ENCODE measurements around the gene PGC. TPM values are rescaled to one million over a fixed set of nuclear protein-coding genes. Genes with fewer than 3 reads are reported as not detected.

The PGC gene
- total RNA-seq, 3 donors from 2014 or later = not detected

DNA sequence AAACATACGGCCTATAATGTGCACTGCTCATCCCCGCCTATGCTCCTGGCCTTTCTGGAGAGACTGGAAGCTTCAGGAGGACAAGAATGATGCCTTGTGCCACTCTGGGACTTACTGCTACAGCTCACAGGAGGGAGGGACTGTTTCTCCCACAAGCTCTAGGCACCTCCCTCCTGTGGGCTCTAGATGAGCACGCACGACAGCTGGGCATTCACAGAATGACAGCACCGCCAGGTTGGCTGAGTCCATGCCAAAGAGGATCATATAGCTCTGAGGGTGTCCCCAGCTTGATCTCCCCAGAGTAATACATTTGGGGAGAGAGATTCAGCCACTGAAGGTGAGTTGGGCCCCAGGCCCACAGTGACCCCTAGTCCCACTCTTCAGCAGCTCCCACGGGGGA, 10.1 kb upstream of the PGC start:
- no peaks in the 10 kb centered on the region for H3K9me3 ChIP-seq
- H3K4me1 ChIP-seq (ENCODE audit: low read depth) = no peaks in the 10 kb centered on the region
- no peaks in the 10 kb centered on the region for H3K36me3 ChIP-seq (ENCODE audit: low read depth)
- intact Hi-C loops (cut with DNase I, micrococcal nuclease) = no loop called here
- peak in 1 of 3 donors; percentile 7 for DNase-seq
- TF ChIP-seq CTCF (IDR thresholded peaks at IDR 0.05) = no peak
- no peak for ATAC-seq
- H3K4me3 ChIP-seq = no peak overlapping the region

DNA sequence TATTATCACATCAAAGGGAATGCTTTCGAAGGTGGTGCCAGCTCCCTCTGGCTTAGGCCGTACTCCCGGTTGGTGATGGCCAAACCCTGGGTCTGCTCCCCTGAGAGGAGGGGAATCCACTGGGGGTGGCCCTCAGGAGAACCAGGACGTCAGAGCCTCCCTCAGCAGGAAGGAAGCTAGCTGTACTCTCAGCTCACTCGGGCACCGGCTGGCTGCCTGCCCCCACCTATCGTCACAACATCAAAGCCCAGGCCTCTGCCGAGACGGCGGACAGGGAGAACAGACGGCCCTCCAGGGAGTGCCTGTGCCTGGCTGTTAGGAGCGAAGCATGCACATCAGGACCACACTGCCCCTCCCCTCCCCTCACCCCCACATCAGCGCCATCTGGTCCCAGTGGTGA, 9.2 kb upstream of the PGC start:
- DNase-seq (peak in 1 of 3 donors; percentile 16), ATAC-seq (no peak)
- H3K9me3 ChIP-seq = no peaks in the 10 kb centered on the region
- H3K4me3 ChIP-seq = no peak overlapping the region
- TF ChIP-seq CTCF (IDR thresholded peaks at IDR 0.05) = no peak
- no peaks in the 10 kb centered on the region for H3K36me3 ChIP-seq (ENCODE audit: low read depth)
- no peaks in the 10 kb centered on the region for H3K4me1 ChIP-seq (ENCODE audit: low read depth)
- intact Hi-C loops (cut with DNase I, micrococcal nuclease) = no loop called here

- Histone ChIP-seq H3K36me3 (ENCODE audit: low read depth) (no peaks in the 10 kb centered on the region), H3K4me3 (no peak overlapping the region), H3K4me1 (ENCODE audit: low read depth) (no peaks in the 10 kb centered on the region), H3K9me3 (no peaks in the 10 kb centered on the region)
- no peak for ATAC-seq
- TF ChIP-seq CTCF (IDR thresholded peaks at IDR 0.05) = no peak
- peak in 1 of 3 donors; percentile 4 for DNase-seq
- intact Hi-C loops (cut with DNase I, micrococcal nuclease) = no loop called here
These were observed 8.7 kb upstream of the PGC start for GRCh38 chr6:41755895-41756294.

DNA sequence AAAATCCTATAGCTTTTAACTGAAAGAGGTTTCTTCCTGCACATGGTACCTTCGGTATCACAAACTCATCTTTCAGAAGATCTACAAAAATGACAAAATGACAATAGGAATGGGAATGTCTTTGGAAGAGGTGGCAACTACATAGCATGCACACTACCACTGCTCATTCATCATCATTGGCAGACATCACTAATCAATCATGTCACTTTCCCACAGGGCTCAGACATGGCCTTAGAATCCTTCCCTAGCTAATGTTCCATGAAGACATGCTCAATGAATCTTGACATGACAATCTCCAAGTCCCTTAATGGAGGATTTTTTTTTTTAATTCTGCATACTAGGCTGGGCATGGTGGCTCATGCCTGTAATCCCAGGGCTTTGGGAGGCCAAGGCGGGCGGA, 3.2 kb upstream of the PGC start:
- Histone ChIP-seq H3K36me3 (ENCODE audit: low read depth) (no peaks in the 10 kb centered on the region), H3K4me1 (ENCODE audit: low read depth) (no peaks in the 10 kb centered on the region), H3K4me3 (no peak overlapping the region), H3K9me3 (no peaks in the 10 kb centered on the region)
- DNase-seq (no peak), ATAC-seq (no peak)
- TF ChIP-seq CTCF (IDR thresholded peaks at IDR 0.05) = no peak
- intact Hi-C loops (cut with DNase I, micrococcal nuclease) = no loop called here

DNA sequence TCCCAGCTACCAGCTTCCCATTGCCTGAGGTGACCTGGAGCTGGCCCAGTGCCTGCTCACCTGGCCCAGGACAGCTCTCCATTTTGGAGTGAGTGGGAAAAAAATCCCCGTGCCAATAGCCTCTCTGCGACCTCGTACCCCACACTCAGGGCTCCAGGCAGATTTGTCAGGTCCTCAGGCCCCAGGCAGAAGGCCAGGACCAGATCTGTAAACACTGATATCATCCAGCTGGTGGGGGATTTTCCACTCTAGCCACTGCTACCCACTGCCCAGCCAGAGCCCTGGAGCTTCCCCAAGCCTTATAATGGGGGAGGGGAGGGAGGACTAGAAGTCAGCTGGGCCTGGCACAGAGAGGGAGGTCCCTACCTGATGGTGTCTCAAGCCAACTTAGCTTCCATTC, 1.3 kb upstream of the PGC start:
- intact Hi-C loops (cut with DNase I, micrococcal nuclease) = no loop called here
- DNase-seq = no peak
- no peak for TF ChIP-seq CTCF (IDR thresholded peaks at IDR 0.05)
- no peaks in the 10 kb centered on the region for H3K4me1 ChIP-seq (ENCODE audit: low read depth)
- no peak overlapping the region for H3K4me3 ChIP-seq
- H3K36me3 ChIP-seq (ENCODE audit: low read depth) = no peaks in the 10 kb centered on the region
- no peak for ATAC-seq
- no peaks in the 10 kb centered on the region for H3K9me3 ChIP-seq

GRCh38 chr6:41748102-41748477, 893 bp upstream of the PGC start:
- Histone ChIP-seq H3K9me3 (no peaks in the 10 kb centered on the region), H3K36me3 (ENCODE audit: low read depth) (no peaks in the 10 kb centered on the region), H3K4me3 (no peak overlapping the region), H3K4me1 (ENCODE audit: low read depth) (no peaks in the 10 kb centered on the region)
- no peak for ATAC-seq
- no peak for TF ChIP-seq CTCF (IDR thresholded peaks at IDR 0.05)
- intact Hi-C loops (cut with DNase I, micrococcal nuclease) = no loop called here
- no peak for DNase-seq
